ENCODE data around the gene SLC22A1. TPM values are rescaled to one million over a fixed set of nuclear protein-coding genes. Genes with fewer than 3 reads are reported as not detected.
"Not testable (repeated sequence)": the region's sequence is repeated elsewhere in the genome, so short reads cannot be mapped to it uniquely, and the experiment has no call there.

Gene SLC22A1
- total RNA-seq, 2 donors from 2014 or later, result 0.21 to 0.45 TPM

DNA sequence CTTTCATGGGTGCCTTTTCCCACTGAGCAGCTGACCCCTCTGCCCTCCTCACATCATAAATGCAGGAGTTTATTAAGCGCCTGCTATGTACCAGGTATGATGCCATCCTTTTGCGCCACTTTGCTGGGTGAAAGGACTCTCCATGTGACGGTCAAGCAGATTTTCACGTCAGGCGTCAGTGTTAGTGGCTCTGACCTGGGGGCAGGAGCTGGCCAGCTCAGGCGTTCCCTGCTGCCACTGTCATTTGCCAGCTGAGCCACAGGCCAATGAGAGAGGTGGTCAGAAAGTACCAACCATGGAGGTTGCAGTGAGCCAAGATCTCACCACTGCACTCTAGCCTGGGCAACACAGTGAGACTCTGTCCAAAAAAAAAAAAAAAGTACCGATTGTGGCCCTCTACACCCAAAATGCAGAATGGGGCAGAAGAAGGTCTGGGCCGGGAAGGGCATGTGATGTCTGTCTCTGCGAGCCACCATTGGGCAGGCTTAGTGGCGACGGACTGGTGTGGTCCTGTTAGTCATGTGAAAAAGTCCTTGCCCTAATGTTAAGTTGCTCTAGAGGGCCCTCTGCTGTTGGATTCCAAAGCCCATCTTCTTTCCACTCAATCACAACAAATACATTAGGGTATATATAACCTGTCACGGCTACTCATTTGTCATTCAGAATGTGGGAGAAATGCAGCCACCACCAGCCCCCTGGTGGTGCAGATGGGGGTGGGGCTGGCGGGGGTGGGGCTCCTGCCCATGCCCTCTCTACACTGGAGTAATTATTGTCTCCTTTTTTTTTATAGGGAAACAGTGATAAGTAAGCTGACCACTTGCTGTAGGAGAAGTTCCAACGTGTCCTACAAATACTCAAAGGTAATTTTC, 18.4 kb upstream of the SLC22A1 start:
- H3K27me3 Mint-ChIP-seq, result no peaks in the 10 kb centered on the region
- no peaks in the 10 kb centered on the region for H3K9me3 ChIP-seq (ENCODE audit: control insufficient read depth, low read length, poor library complexity, severe bottlenecking)
- H3K36me3 Mint-ChIP-seq (ENCODE audit: low read depth), result peaks cover 12% of the 10 kb centered on the region
- peaks cover 11% of the 10 kb centered on the region for H3K4me1 Mint-ChIP-seq
- ATAC-seq (no peak), DNase-seq (no peak)
- H3K4me3 Mint-ChIP-seq, result no peak overlapping the region
- H3K27ac Mint-ChIP-seq, result peak overlapping the region; percentile 21

GRCh38 chr6:160103825-160104100, 17.9 kb upstream of the SLC22A1 start:
- Mint-ChIP-seq H3K27me3 (no peaks in the 10 kb centered on the region), H3K36me3 (ENCODE audit: low read depth) (peaks cover 12% of the 10 kb centered on the region), H3K27ac (no peak overlapping the region), H3K4me1 (peaks cover 12% of the 10 kb centered on the region), H3K4me3 (no peak overlapping the region)
- no peaks in the 10 kb centered on the region for H3K9me3 ChIP-seq (ENCODE audit: control insufficient read depth, low read length, poor library complexity, severe bottlenecking)
- no peak for DNase-seq
- no peak for ATAC-seq

DNA sequence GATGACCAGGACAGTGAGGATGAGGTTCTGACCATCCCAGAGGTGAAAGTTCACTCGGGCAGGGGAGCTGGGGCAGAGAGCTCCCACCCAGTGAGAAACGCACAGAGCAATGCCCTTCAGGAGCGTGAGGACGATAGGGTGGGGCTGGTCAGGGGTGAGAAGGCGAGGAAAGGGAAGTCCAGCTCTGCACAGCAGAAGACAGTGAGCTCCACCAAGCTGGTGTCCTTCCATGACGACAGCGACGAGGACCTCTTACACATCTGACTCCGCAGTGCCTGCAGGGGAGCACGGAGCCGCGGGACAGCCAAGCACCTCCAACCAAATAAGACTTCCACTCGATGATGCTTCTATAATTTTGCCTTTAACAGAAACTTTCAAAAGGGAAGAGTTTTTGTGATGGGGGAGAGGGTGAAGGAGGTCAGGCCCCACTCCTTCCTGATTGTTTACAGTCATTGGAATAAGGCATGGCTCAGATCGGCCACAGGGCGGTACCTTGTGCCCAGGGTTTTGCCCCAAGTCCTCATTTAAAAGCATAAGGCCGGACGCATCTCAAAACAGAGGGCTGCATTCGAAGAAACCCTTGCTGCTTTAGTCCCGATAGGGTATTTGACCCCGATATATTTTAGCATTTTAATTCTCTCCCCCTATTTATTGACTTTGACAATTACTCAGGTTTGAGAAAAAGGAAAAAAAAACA, 16.6 kb upstream of the SLC22A1 start:
- ATAC-seq (no peak), DNase-seq (no peak)
- Mint-ChIP-seq H3K27ac (no peak overlapping the region), H3K27me3 (no peaks in the 10 kb centered on the region), H3K36me3 (ENCODE audit: low read depth) (peaks cover 12% of the 10 kb centered on the region), H3K4me3 (no peak overlapping the region), H3K4me1 (peaks cover 16% of the 10 kb centered on the region)
- H3K9me3 ChIP-seq (ENCODE audit: control insufficient read depth, low read length, poor library complexity, severe bottlenecking), result no peaks in the 10 kb centered on the region

GRCh38 chr6:160106010-160106409, 15.6 kb upstream of the SLC22A1 start:
- DNase-seq, result no peak
- H3K27me3 Mint-ChIP-seq, result no peaks in the 10 kb centered on the region
- no peaks in the 10 kb centered on the region for H3K9me3 ChIP-seq (ENCODE audit: control insufficient read depth, low read length, poor library complexity, severe bottlenecking)
- peaks cover 14% of the 10 kb centered on the region for H3K4me1 Mint-ChIP-seq
- H3K27ac Mint-ChIP-seq, result no peak overlapping the region
- H3K36me3 Mint-ChIP-seq (ENCODE audit: low read depth), result peaks cover 12% of the 10 kb centered on the region
- H3K4me3 Mint-ChIP-seq, result no peak overlapping the region
- ATAC-seq, result no peak

GRCh38 chr6:160106701-160107100, 14.9 kb upstream of the SLC22A1 start:
- H3K36me3 Mint-ChIP-seq (ENCODE audit: low read depth), result peaks cover 12% of the 10 kb centered on the region

GRCh38 chr6:160108077-160108476, 13.5 kb upstream of the SLC22A1 start:
- Mint-ChIP-seq H3K4me3 (no peak overlapping the region), H3K27me3 (no peaks in the 10 kb centered on the region), H3K27ac (no peak overlapping the region), H3K36me3 (ENCODE audit: low read depth) (peaks cover 9% of the 10 kb centered on the region), H3K4me1 (peaks cover 11% of the 10 kb centered on the region)
- no peak for ATAC-seq
- DNase-seq, result no peak
- H3K9me3 ChIP-seq (ENCODE audit: control insufficient read depth, low read length, poor library complexity, severe bottlenecking), result no peaks in the 10 kb centered on the region

More at GRCh38 chr6:160106701-160107100, 14.9 kb upstream of the SLC22A1 start:
- DNase-seq (no peak), ATAC-seq (no peak)
- Mint-ChIP-seq H3K27ac (no peak overlapping the region), H3K27me3 (no peaks in the 10 kb centered on the region), H3K4me3 (no peak overlapping the region), H3K4me1 (peaks cover 14% of the 10 kb centered on the region)
- no peaks in the 10 kb centered on the region for H3K9me3 ChIP-seq (ENCODE audit: control insufficient read depth, low read length, poor library complexity, severe bottlenecking)

DNA sequence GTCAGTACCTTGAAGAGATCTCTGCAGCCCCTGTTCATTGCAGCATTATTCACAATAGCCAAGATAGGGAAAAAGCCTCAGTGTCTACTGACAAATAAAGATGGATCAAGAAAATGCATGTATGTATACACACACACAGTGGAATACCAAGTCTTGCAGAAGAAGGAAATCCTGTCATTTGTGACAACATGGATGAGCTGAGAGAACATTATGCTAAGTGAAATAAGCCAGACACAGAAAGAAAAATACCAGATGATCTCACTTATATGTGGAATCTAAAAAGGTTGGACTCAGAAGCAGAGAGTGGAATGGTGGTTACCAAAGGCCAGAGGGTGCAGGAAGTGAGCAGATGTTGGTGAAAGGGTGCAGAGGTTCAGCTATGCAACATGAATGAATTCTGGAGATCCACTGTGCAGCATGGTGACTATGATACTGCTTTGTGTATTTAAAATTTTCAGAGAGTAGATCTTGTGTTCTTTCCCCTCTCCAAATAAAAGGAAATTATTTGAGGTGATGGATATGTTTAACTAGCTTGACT, 11.0 kb upstream of the SLC22A1 start:
- H3K4me3 Mint-ChIP-seq, result no peak overlapping the region
- no peaks in the 10 kb centered on the region for H3K27me3 Mint-ChIP-seq
- DNase-seq (no peak), ATAC-seq (no peak)
- peak overlapping the region; percentile 0 for H3K27ac Mint-ChIP-seq
- H3K36me3 Mint-ChIP-seq (ENCODE audit: low read depth), result peaks cover 7% of the 10 kb centered on the region
- H3K9me3 ChIP-seq (ENCODE audit: control insufficient read depth, low read length, poor library complexity, severe bottlenecking), result no peaks in the 10 kb centered on the region
- H3K4me1 Mint-ChIP-seq, result peaks cover 11% of the 10 kb centered on the region

DNA sequence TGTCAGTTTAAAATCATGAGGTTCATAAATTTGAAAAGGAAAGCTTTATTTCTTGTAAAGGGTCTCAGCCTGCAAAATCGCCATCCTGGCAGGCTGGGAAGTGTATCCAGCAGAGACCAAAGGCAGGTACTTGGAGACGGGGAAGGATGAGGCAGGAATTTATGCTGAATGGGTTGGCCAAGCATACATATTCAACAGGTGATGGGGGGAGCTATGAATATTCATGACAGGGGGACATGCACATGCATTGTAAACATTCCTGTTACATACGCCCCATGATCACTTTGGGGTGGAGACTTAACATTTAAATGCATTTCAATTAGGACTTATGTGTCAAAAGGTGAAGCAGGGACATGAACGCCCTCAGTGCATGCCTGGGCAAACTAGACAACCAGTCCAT, 9.8 kb upstream of the SLC22A1 start:
- Mint-ChIP-seq H3K36me3 (ENCODE audit: low read depth) (peaks cover 4% of the 10 kb centered on the region), H3K27ac (no peak overlapping the region), H3K27me3 (no peaks in the 10 kb centered on the region), H3K4me1 (peaks cover 13% of the 10 kb centered on the region), H3K4me3 (no peak overlapping the region)
- H3K9me3 ChIP-seq (ENCODE audit: control insufficient read depth, low read length, poor library complexity, severe bottlenecking), result no peaks in the 10 kb centered on the region
- no peak for DNase-seq
- ATAC-seq, result no peak

DNA sequence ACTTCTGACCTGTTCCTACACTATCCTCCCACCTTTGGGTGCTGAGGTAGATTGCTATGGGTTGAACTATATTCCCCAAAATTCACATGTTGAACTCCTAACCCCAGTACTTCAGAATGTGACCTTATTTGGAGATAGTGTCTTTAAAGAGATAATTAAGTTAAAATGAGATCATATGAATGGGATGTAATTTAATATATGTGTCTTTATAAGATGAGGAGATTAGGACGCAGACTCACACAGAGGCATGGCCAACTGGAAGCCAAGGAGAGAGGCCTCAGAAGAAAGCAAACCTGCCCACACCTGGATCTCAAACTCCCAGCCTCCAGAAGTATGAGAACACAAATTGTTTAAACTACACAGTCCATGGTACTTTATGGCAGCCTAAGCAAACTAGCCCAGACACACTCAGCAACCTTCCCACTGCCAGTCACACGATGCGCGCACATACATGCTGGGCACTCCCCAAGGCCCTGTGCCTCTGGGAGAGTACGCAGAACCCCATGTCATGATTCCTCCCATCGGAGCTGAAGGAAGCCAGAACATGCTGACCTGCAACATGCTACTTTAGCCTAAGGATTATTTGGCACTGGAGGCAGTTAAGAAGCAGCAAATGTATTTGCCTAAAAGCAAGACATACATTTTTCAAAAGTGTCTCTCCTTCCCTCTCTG, 8.9 kb upstream of the SLC22A1 start:
- H3K27me3 Mint-ChIP-seq, result no peaks in the 10 kb centered on the region
- H3K4me3 Mint-ChIP-seq, result no peak overlapping the region
- ATAC-seq (no peak), DNase-seq (no peak)
- H3K27ac Mint-ChIP-seq, result no peak overlapping the region
- H3K9me3 ChIP-seq (ENCODE audit: control insufficient read depth, low read length, poor library complexity, severe bottlenecking), result no peaks in the 10 kb centered on the region
- H3K36me3 Mint-ChIP-seq (ENCODE audit: low read depth), result peaks cover 2% of the 10 kb centered on the region
- H3K4me1 Mint-ChIP-seq, result peaks cover 13% of the 10 kb centered on the region

GRCh38 chr6:160114536-160114935, 7.1 kb upstream of the SLC22A1 start:
- H3K4me1 Mint-ChIP-seq; H3K36me3 Mint-ChIP-seq (ENCODE audit: low read depth); ATAC-seq; H3K27ac Mint-ChIP-seq; DNase-seq; H3K4me3 Mint-ChIP-seq; H3K9me3 ChIP-seq (ENCODE audit: control insufficient read depth, low read length, poor library complexity, severe bottlenecking); H3K27me3 Mint-ChIP-seq: not testable (repeated sequence)

- no peaks in the 10 kb centered on the region for H3K9me3 ChIP-seq (ENCODE audit: control insufficient read depth, low read length, poor library complexity, severe bottlenecking)
- peaks cover 2% of the 10 kb centered on the region for H3K36me3 Mint-ChIP-seq (ENCODE audit: low read depth)
- H3K4me3 Mint-ChIP-seq, result no peak overlapping the region
- DNase-seq (no peak), ATAC-seq (no peak)
- H3K27ac Mint-ChIP-seq, result peak overlapping the region; percentile 41
- H3K27me3 Mint-ChIP-seq, result no peaks in the 10 kb centered on the region
- peaks cover 9% of the 10 kb centered on the region for H3K4me1 Mint-ChIP-seq
Measured at GRCh38 chr6:160115421-160115820, 6.2 kb upstream of the SLC22A1 start.

DNA sequence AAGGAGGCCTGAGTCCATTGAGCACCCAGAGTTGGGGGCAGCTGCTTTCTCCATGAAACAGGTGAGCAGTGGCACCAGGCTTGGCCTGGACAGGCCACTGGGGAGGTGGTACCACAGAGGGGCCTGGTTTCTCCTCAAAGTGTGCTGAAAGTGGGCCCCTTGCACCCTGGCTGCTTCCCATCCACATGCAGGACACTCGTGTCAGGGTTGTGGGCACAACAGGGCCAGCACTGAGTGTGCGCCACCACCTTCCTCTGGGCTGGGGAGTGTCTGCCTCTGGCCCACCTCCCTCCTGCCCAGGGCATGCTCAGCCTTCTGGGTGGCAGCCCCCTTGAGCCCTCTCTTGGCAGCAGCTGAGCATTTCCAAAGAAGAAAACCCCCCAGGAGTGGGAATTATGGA, 5.2 kb upstream of the SLC22A1 start:
- Mint-ChIP-seq H3K4me3 (no peak overlapping the region), H3K27me3 (no peaks in the 10 kb centered on the region), H3K27ac (no peak overlapping the region)

DNA sequence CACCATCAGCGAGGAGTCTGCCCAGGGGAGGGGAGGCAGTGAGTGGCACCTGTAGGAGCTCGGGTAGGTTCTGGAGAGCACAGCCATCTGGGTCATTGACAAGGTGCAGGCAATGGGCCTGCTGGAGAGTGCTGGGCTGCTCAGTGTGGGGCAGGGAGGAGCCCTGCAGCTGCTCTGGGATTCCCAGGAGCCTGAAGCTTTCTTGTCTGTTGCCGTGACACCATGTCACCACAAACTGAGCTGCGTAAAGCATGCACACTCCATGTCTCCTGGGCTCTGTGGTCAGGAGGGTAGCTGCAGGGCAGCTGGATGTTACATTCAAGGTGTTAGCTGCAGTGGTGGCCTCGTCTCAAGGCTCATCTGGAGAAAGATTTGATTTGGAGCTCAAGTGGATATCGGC, 4.5 kb upstream of the SLC22A1 start:
- Mint-ChIP-seq H3K4me3 (no peak overlapping the region), H3K36me3 (ENCODE audit: low read depth) (peaks cover 2% of the 10 kb centered on the region)
- DNase-seq, result no peak

More for the DNA sequence above, 5.2 kb upstream of the SLC22A1 start:
- ATAC-seq (no peak), DNase-seq (no peak)
- H3K9me3 ChIP-seq (ENCODE audit: control insufficient read depth, low read length, poor library complexity, severe bottlenecking), result no peaks in the 10 kb centered on the region
- H3K4me1 Mint-ChIP-seq, result peaks cover 9% of the 10 kb centered on the region
- peaks cover 2% of the 10 kb centered on the region for H3K36me3 Mint-ChIP-seq (ENCODE audit: low read depth)

More for the DNA sequence above, 4.5 kb upstream of the SLC22A1 start:
- H3K9me3 ChIP-seq (ENCODE audit: control insufficient read depth, low read length, poor library complexity, severe bottlenecking), result no peaks in the 10 kb centered on the region
- H3K4me1 Mint-ChIP-seq, result peaks cover 9% of the 10 kb centered on the region
- H3K27me3 Mint-ChIP-seq, result no peaks in the 10 kb centered on the region
- ATAC-seq, result no peak
- no peak overlapping the region for H3K27ac Mint-ChIP-seq
